Endothelial cell of umbilical vein (primary cell): ENCODE results near the gene SETBP1. TPM values are rescaled to one million over a fixed set of nuclear protein-coding genes. Genes with fewer than 3 reads are reported as not detected.

Source experiments
- BruUV-seq: library from RNA; stranded (reverse); fragments of 400-500 nt; replicated peaks from 2 replicates; lab custom pipeline; 2021; lab: Mats Ljungman, UMichigan
- CTCF ChIA-PET: fragments of 300-600, 350-600 bp; sonication (Branson Sonifier 250); formaldehyde crosslinking; loops from one replicate; lab custom pipeline; 2021; ENCODE audit warnings: antibody characterized with exemption, inconsistent platforms; lab: Charles Lee
- POLR2A ChIA-PET: fragments of 300-600, 350-600 bp; sonication (Branson Sonifier 250); formaldehyde crosslinking; loops from one replicate; lab custom pipeline; 2021; ENCODE audit warnings: antibody characterized with exemption, inconsistent platforms; lab: Charles Lee
- DNase-seq: peaks from one replicate; pipeline ENCODE4 v3.0.0-alpha.2; 2011; ENCODE audit warnings: low read depth, low spot score
- FAIRE-seq: peaks from 2 replicates; lab custom pipeline; 2011; peaks lifted over from hg19 to GRCh38; lab: Jason Lieb, UNC
- H2AFZ ChIP-seq: 2 replicates; pipeline ENCODE4 v1.6.0; 2012; ENCODE audit warnings: low read depth, low read length, control low read depth, inconsistent platforms
- H3K27ac ChIP-seq: 2 replicates; pipeline ENCODE4 v1.5.1; 2011; ENCODE audit warnings: low read depth, mild to moderate bottlenecking, control low read depth, low read length, moderate library complexity; ENCODE audit not compliant: insufficient read depth
- H3K27me3 ChIP-seq, 2 experiments: 2 replicates each; pipeline versions ENCODE4 v1.6.0 to v1.6.1; 2011; ENCODE audit warnings: low read length in 2 of 2, mixed read lengths in 1 of 2; ENCODE audit not compliant: control insufficient read depth in 2 of 2, insufficient read depth in 2 of 2
- H3K36me3 ChIP-seq, 2 experiments: 2 replicates in 1 of 2; 3 replicates in 1 of 2; pipeline ENCODE4 v1.5.1; 2011; ENCODE audit warnings: low read length in 2 of 2, mild to moderate bottlenecking in 1 of 2, moderate library complexity in 1 of 2; ENCODE audit not compliant: control insufficient read depth in 2 of 2, insufficient read depth in 2 of 2; ENCODE audit errors: extremely low read depth in 1 of 2
- H3K4me1 ChIP-seq: 3 replicates; pipeline ENCODE4 v1.5.1; 2011; ENCODE audit warnings: mild to moderate bottlenecking, low read length; ENCODE audit not compliant: control insufficient read depth, insufficient read depth; ENCODE audit errors: extremely low read depth
- H3K4me2 ChIP-seq: 2 replicates; pipeline ENCODE4 v1.6.1; 2011; ENCODE audit warnings: low read length, control low read depth, mixed read lengths; ENCODE audit not compliant: insufficient read depth
- H3K4me3 ChIP-seq, 3 experiments: fragments of 200-600 bp in 1 of 3; sonication (generic), shearing (Covaris generic) in 1 of 3; replicated peaks in 1 of 3; 2 replicates each; pipeline ENCODE4 v1.5.1; 2011 to 2016; ENCODE audit warnings: control low read depth in 3 of 3, low read length in 3 of 3, mild to moderate bottlenecking in 2 of 3, inconsistent platforms in 1 of 3, low read depth in 1 of 3, moderate library complexity in 1 of 3; ENCODE audit not compliant: insufficient read depth in 1 of 3
- H3K79me2 ChIP-seq: 2 replicates; pipeline ENCODE4 v1.6.0; 2012; ENCODE audit warnings: low read length, inconsistent platforms; ENCODE audit not compliant: control insufficient read depth, insufficient read depth
- H3K9ac ChIP-seq: replicated peaks from 2 replicates; pipeline ENCODE3; 2011; ENCODE audit warnings: low read length, control low read depth; ENCODE audit not compliant: insufficient read depth; ENCODE audit errors: extremely low read depth
- H3K9me1 ChIP-seq: replicated peaks from 3 replicates; pipeline ENCODE4 v1.6.0; 2011; ENCODE audit warnings: mild to moderate bottlenecking, low read length; ENCODE audit not compliant: control insufficient read depth, insufficient read depth; ENCODE audit errors: extremely low read depth
- H3K9me3 ChIP-seq: replicated peaks from 2 replicates; pipeline ENCODE4 v1.5.1; 2012; ENCODE audit warnings: low read length, inconsistent platforms; ENCODE audit not compliant: control insufficient read depth, insufficient read depth
- H4K20me1 ChIP-seq: replicated peaks from 2 replicates; pipeline ENCODE3; 2011; ENCODE audit warnings: mild to moderate bottlenecking, low read length; ENCODE audit not compliant: control insufficient read depth, insufficient read depth; ENCODE audit errors: extremely low read depth
- CTCF ChIP-seq, 2 donors: IDR thresholded peaks; 1 replicate in 1 of 2; 2 replicates in 1 of 2; pipeline ENCODE4 v1.5.1; 2011; ENCODE audit warnings: low read length in 2 of 2, mild to moderate bottlenecking in 2 of 2, moderate library complexity in 2 of 2, control low read depth in 1 of 2, inconsistent platforms in 1 of 2, low read depth in 1 of 2; ENCODE audit not compliant: insufficient read depth in 1 of 2; ENCODE audit errors: extremely low read depth in 1 of 2
- EZH2 ChIP-seq: IDR thresholded peaks from 2 replicates; pipeline ENCODE4 v1.6.1; 2012; ENCODE audit warnings: borderline replicate concordance, low read depth, mild to moderate bottlenecking, moderate library complexity, low read length, inconsistent platforms; ENCODE audit not compliant: severe bottlenecking
- FOS ChIP-seq: IDR thresholded peaks from 2 replicates; pipeline ENCODE4 v1.6.1; 2011; ENCODE audit warnings: mild to moderate bottlenecking, low read length, moderate library complexity, borderline replicate concordance; ENCODE audit not compliant: insufficient read depth
- GATA2 ChIP-seq: IDR thresholded peaks from 2 replicates; pipeline ENCODE4 v1.7.0; 2011; ENCODE audit warnings: low read depth, mild to moderate bottlenecking, moderate library complexity, mixed read lengths, low read length; ENCODE audit not compliant: insufficient read length, insufficient read depth
- JUN ChIP-seq: IDR thresholded peaks from 2 replicates; pipeline ENCODE4 v1.6.1; 2011; ENCODE audit warnings: borderline replicate concordance, low read depth; ENCODE audit not compliant: insufficient read length, insufficient read depth
- MAX ChIP-seq: IDR thresholded peaks from 2 replicates; pipeline ENCODE4 v1.6.1; 2011; ENCODE audit not compliant: insufficient read depth, insufficient read length
- MYC ChIP-seq: IDR thresholded peaks from one replicate; pipeline ENCODE4 v1.6.1; 2011; ENCODE audit warnings: mild to moderate bottlenecking, low read depth, low read length
- POLR2A ChIP-seq: IDR thresholded peaks from 2 replicates; pipeline ENCODE4 v1.6.1; 2012; ENCODE audit warnings: low read depth, mild to moderate bottlenecking, control low read depth, low read length
- POLR2AphosphoS5 ChIP-seq: IDR thresholded peaks from 2 replicates; pipeline ENCODE4 v1.6.1; 2012; ENCODE audit warnings: low read depth, mild to moderate bottlenecking, control low read depth, low read length, moderate library complexity; ENCODE audit not compliant: insufficient read depth
- dilution Hi-C: fragments of 300-500 bp; cut with MboI; formaldehyde crosslinking; loops from one replicate; pipeline ENCODE4 v1.15.0; 2019; ENCODE audit warnings: low sequenced_read_pairs; ENCODE audit not compliant: extremely low pct_ligation_motif_present
- intact Hi-C: fragments of 100-400 bp; cut with micrococcal nuclease; formaldehyde crosslinking; loops from one replicate; pipeline ENCODE4 v1.10.0; 2022
- polyA plus RNA-seq, 4 experiments: library from polyadenylated mRNA; depleted of rRNA in 3 of 4; stranded (reverse) in 3 of 4; unstranded in 1 of 4; fragments of >200 nt; gene quantifications; 2 replicates each; pipeline versions ENCODE4 v1.2.1 to v1.2.3, GENCODE V29; 2011 to 2012; ENCODE audit warnings: missing spikeins in 1 of 4
- total RNA-seq: library from RNA; stranded (reverse); gene quantifications from 2 replicates; pipeline ENCODE4 v1.2.3, GENCODE V29; 2021

Gene SETBP1
- total and polyA plus RNA-seq, 2 donors (not counting 3 experiments of a cell fraction or from before 2014, with no cell fraction given): 0.76 to 3.1 TPM

DNA sequence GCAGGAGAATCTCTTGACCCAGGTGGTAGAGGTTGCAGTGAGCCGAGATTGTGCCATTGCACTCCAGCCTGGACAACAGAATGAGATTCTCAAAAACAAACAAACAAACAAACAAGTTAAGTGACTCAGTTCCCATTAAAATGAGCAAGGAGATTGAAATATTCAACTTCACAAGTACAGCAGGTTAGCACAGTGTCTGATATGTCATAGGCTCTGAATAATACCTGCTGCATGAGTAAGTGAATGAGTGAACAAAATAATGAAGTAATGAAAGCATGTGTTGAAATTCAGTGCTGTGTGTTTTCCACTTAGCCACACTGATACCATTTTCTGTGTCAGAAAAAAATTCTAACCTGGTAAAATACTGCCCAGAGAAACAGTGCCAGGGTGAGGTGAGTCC is 41.9 kb upstream of the SETBP1 start:
- Histone ChIP-seq H4K20me1 (no peaks in the 10 kb centered on the region), H3K4me1 (no peaks in the 10 kb centered on the region), H3K4me2 (no peak overlapping the region), H3K27ac (no peak overlapping the region), H3K36me3 (no peaks in the 10 kb centered on the region), H3K9me3 (no peaks in the 10 kb centered on the region), H3K27me3 (no peaks in the 10 kb centered on the region), H3K4me3 (no peak overlapping the region), H2AFZ (no peak overlapping the region), H3K9me1 (no peaks in the 10 kb centered on the region), H3K79me2 (no peaks in the 10 kb centered on the region), H3K9ac (no peak overlapping the region)
- POLR2A ChIA-PET: no interaction called here
- no TSS peak for BruUV-seq
- CTCF ChIA-PET: no interaction called here
- intact Hi-C loops: no loop called here
- DNase-seq (no peak), FAIRE-seq (no peak)
- dilution Hi-C loops: no loop called here
- TF ChIP-seq POLR2AphosphoS5: no peak
- TF ChIP-seq MAX: no peak
- TF ChIP-seq EZH2: no peak
- TF ChIP-seq CTCF (IDR thresholded peaks at IDR 0.05; ENCODE audit: extremely low read depth in 1 of 2, insufficient read depth in 1 of 2, low read depth in 1 of 2, low read length in 2 of 2): no peak
- TF ChIP-seq GATA2: no peak
- no peak for TF ChIP-seq JUN
- TF ChIP-seq MYC: no peak
- TF ChIP-seq POLR2A: no peak
- TF ChIP-seq FOS: no peak
